Measurements from ENCODE around the gene TFG. TPM values are rescaled to one million over a fixed set of nuclear protein-coding genes. Genes with fewer than 3 reads are reported as not detected.

Gene TFG
- total and polyA plus RNA-seq, 9 of the 15 experiments (the other 6 are each of a cell fraction or from before 2014, with no cell fraction given) = 31.8 to 143 (median 57.8) TPM

DNA sequence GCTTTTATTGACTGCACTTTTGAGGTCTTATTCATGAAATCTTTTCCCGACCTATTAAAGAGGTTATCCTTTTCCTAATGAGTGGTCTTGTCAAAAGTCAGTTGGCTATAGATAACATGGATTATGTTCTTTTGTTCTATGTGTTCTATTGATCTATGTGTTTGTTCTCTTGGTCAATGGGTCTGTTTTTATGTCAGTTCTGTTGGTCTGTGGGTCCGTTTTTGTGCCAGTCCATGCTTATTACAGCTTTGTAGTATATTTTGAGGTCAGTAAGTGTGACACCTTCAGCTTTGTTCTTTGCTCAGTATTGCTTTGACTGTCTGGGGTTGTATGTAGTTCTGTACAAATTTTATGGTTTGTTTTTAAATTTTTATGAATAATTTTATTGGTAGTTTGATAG is 7.8 kb downstream of the TFG start (continued):
- TF ChIP-seq, protein P1, sequence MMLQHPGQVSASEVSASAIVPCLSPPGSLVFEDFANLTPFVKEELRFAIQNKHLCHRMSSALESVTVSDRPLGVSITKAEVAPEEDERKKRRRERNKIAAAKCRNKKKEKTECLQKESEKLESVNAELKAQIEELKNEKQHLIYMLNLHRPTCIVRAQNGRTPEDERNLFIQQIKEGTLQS (IDR thresholded peaks at IDR 0.05) = no peak
- TF ChIP-seq, protein P1 (CRISPR knock-in tag; conservative IDR thresholded peaks at IDR 0.05) = no peak
- TF ChIP-seq MTA1 (IDR thresholded peaks at IDR 0.05; ENCODE audit: borderline replicate concordance) (no peak), PHF21A (IDR thresholded peaks at IDR 0.05; ENCODE audit: borderline replicate concordance, low read depth) (no peak)
- TF ChIP-seq, protein P2, sequence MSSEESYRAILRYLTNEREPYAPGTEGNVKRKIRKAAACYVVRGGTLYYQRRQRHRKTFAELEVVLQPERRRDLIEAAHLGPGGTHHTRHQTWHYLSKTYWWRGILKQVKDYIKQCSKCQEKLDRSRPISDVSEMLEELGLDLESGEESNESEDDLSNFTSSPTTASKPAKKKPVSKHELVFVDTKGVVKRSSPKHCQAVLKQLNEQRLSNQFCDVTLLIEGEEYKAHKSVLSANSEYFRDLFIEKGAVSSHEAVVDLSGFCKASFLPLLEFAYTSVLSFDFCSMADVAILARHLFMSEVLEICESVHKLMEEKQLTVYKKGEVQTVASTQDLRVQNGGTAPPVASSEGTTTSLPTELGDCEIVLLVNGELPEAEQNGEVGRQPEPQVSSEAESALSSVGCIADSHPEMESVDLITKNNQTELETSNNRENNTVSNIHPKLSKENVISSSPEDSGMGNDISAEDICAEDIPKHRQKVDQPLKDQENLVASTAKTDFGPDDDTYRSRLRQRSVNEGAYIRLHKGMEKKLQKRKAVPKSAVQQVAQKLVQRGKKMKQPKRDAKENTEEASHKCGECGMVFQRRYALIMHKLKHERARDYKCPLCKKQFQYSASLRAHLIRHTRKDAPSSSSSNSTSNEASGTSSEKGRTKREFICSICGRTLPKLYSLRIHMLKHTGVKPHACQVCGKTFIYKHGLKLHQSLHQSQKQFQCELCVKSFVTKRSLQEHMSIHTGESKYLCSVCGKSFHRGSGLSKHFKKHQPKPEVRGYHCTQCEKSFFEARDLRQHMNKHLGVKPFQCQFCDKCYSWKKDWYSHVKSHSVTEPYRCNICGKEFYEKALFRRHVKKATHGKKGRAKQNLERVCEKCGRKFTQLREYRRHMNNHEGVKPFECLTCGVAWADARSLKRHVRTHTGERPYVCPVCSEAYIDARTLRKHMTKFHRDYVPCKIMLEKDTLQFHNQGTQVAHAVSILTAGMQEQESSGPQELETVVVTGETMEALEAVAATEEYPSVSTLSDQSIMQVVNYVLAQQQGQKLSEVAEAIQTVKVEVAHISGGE (CRISPR knock-in tag; IDR thresholded peaks at IDR 0.05) = no peak
